Breast epithelium (tissue), 4 donors: ENCODE measurements around the gene MRPL38. TPM values are rescaled to one million over a fixed set of nuclear protein-coding genes. Genes with fewer than 3 reads are reported as not detected.
A peak's percentile ranks its signal among the peaks of the same experiment; 100 is the strongest.

Experiments used
- DNase-seq, 2 donors: peaks; one replicate each; pipeline ENCODE4 v3.0.0-alpha.2; 2019; ENCODE audit warnings: low spot score in 2 of 2
- H3K27ac ChIP-seq, 2 donors: fragments of 200-600 bp; sonication (generic) in 1 of 2; one replicate each; pipeline ENCODE4 v1.5.1; 2016 to 2019; ENCODE audit warnings: mild to moderate bottlenecking in 1 of 2
- H3K27me3 ChIP-seq, 2 donors: fragments of 200-600 bp; sonication (generic) in 1 of 2; one replicate each; pipeline versions ENCODE4 v1.5.1 to v1.6.0; 2017 to 2019; ENCODE audit warnings: control low read depth in 1 of 2, mild to moderate bottlenecking in 1 of 2
- H3K36me3 ChIP-seq: fragments of 200-600 bp; one replicate; pipeline ENCODE4 v1.5.1; 2019
- H3K4me1 ChIP-seq, 2 donors: fragments of 200-600 bp; sonication (generic); one replicate each; pipeline ENCODE4 v1.5.1; 2016 to 2019; ENCODE audit warnings: control low read depth in 1 of 2
- H3K4me3 ChIP-seq, 3 donors: fragments of 200-600 bp; sonication (generic); 1 replicate in 2 of 3; 2 replicates in 1 of 3; pipeline ENCODE4 v1.5.1; 2016 to 2019; ENCODE audit warnings: mild to moderate bottlenecking in 3 of 3, moderate library complexity in 2 of 3
- H3K9me3 ChIP-seq, 2 donors: fragments of 200-600 bp; sonication (generic) in 1 of 2; one replicate each; pipeline ENCODE4 v1.5.1; 2016 to 2019; ENCODE audit warnings: control low read depth in 1 of 2
- POLR2A ChIP-seq: fragments of 450-650 bp; IDR thresholded peaks from one replicate; pipeline ENCODE4 v1.6.1; 2016; ENCODE audit warnings: antibody characterized with exemption, mild to moderate bottlenecking, moderate library complexity
- POLR2AphosphoS5 ChIP-seq, 3 donors: sonication (generic); formaldehyde crosslinking; IDR thresholded peaks; one replicate each; pipeline ENCODE4 v1.6.1; 2017; ENCODE audit warnings: antibody characterized with exemption in 3 of 3
- intact Hi-C: fragments of 100-400 bp; cut with DNase I; formaldehyde crosslinking; loops from one replicate; pipeline ENCODE4 v1.15.1; 2023; ENCODE audit warnings: low total_unique reads
- total RNA-seq, 3 donors: library from RNA; depleted of rRNA; stranded (reverse); fragments of >200 nt; gene quantifications; one replicate each; pipeline ENCODE4 v1.1.0, GENCODE V29; 2016
- TF ChIP-seq, protein P1 (sequence below), 3 donors: fragments of 450-650 bp; IDR thresholded peaks; one replicate each; pipeline ENCODE4 v1.5.1; 2016 to 2017; ENCODE audit warnings: antibody characterized with exemption in 3 of 3, mild to moderate bottlenecking in 3 of 3, moderate library complexity in 3 of 3

The MRPL38 gene
- total RNA-seq, 3 donors from 2014 or later, result 29.4 to 39.0 (median 36.6) TPM

GRCh38 chr17:75881678-75882454, 22.8 kb downstream of the MRPL38 start:
- no peak for DNase-seq
- intact Hi-C loops, result no loop called here
- H3K36me3 ChIP-seq, result no peaks in the 10 kb centered on the region
- H3K4me1 ChIP-seq, result peaks cover 0 to 3% of the 10 kb centered on the region in 2 donors
- H3K27me3 ChIP-seq, result no peaks in the 10 kb centered on the region
- H3K9me3 ChIP-seq, result no peaks in the 10 kb centered on the region
- TF ChIP-seq POLR2AphosphoS5 (IDR thresholded peaks at IDR 0.05), result no peak
- TF ChIP-seq, protein P1, sequence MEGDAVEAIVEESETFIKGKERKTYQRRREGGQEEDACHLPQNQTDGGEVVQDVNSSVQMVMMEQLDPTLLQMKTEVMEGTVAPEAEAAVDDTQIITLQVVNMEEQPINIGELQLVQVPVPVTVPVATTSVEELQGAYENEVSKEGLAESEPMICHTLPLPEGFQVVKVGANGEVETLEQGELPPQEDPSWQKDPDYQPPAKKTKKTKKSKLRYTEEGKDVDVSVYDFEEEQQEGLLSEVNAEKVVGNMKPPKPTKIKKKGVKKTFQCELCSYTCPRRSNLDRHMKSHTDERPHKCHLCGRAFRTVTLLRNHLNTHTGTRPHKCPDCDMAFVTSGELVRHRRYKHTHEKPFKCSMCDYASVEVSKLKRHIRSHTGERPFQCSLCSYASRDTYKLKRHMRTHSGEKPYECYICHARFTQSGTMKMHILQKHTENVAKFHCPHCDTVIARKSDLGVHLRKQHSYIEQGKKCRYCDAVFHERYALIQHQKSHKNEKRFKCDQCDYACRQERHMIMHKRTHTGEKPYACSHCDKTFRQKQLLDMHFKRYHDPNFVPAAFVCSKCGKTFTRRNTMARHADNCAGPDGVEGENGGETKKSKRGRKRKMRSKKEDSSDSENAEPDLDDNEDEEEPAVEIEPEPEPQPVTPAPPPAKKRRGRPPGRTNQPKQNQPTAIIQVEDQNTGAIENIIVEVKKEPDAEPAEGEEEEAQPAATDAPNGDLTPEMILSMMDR (IDR thresholded peaks at IDR 0.05), result no peak
- no peak for TF ChIP-seq POLR2A
- H3K27ac ChIP-seq, result no peak overlapping the region
- H3K4me3 ChIP-seq, result no peak overlapping the region

- Histone ChIP-seq H3K9me3 (no peaks in the 10 kb centered on the region), H3K4me1 (peaks cover 5 to 18% of the 10 kb centered on the region in 2 donors), H3K4me3 (no peak overlapping the region), H3K36me3 (no peaks in the 10 kb centered on the region), H3K27me3 (no peaks in the 10 kb centered on the region), H3K27ac (no peak overlapping the region)
- intact Hi-C loops, result no loop called here
- no peak for TF ChIP-seq POLR2AphosphoS5 (IDR thresholded peaks at IDR 0.05)
- TF ChIP-seq, protein P1 (IDR thresholded peaks at IDR 0.05), result no peak
- no peak for TF ChIP-seq POLR2A
- DNase-seq, result no peak
These were observed 24.4 kb downstream of the MRPL38 start for GRCh38 chr17:75880266-75880665.

DNA sequence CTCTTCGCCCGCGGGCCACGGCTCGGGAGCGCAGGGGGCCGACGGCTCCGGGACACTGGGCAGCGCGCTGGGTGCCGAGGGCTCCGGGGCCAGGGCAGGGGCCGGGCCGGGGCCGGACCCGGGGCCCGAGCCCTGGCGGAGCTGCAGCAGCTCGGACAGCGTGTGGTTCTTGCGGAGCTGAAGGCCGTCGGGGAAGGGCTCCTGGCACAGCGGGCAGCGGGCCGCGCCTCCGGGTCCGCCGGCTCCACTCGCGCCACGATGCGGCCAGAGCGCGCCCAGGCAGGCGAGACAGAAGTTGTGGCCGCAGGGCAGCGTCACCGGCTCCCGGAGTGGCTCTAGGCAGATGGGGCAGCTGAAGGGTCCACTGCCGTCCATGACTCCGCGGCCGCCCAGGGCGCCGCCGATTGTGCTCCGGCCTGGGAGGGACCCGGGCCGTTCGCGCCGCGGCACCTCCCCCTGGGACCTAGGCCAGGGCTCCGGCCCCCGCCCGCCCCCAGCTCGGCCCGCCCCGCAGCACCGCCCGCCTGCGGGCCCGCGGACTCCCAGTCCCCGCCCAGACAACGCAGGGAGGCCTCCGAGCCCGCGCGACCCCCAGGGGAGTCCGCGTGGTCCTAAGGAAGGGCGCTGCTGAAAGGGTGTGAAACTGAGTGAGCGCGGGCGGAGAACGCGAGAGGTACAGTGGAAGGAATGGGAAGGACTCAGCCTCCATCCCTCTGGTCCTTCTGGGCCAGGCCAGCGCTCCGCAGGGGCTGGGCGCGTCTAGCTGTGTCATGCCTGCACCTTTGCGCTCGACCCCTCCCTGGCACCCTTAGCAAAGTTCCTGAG, 26.3 kb downstream of the MRPL38 start, which contains the start of gene TRIM47:
Gene TRIM47, minus strand, starts transcription at position 408 of the 825 bp plus-strand sequence. Its CDS starts 33 bp downstream, at position 375.
- DNase-seq, result peak in 1 of 2 donors; percentile 59
- no peaks in the 10 kb centered on the region for H3K9me3 ChIP-seq
- no peaks in the 10 kb centered on the region for H3K27me3 ChIP-seq
- peak within 1 kb of the TSS; percentile 95 to 97 for H3K27ac ChIP-seq
- H3K36me3 ChIP-seq, result no peaks in the 10 kb centered on the region
- H3K4me1 ChIP-seq, result peaks cover 10 to 31% of the 10 kb centered on the region in 2 donors
- peak within 1 kb of the TSS; percentile 58 to 94 (median 63) for H3K4me3 ChIP-seq
- TF ChIP-seq POLR2A (no peak), POLR2AphosphoS5 (IDR thresholded peaks at IDR 0.05) (peak in 2 of 3 donors; percentile 12 to 30)
- TF ChIP-seq, protein P1 (IDR thresholded peaks at IDR 0.05), result peak in 1 of 3 donors; percentile 20
- intact Hi-C loops, result no loop called here

DNA sequence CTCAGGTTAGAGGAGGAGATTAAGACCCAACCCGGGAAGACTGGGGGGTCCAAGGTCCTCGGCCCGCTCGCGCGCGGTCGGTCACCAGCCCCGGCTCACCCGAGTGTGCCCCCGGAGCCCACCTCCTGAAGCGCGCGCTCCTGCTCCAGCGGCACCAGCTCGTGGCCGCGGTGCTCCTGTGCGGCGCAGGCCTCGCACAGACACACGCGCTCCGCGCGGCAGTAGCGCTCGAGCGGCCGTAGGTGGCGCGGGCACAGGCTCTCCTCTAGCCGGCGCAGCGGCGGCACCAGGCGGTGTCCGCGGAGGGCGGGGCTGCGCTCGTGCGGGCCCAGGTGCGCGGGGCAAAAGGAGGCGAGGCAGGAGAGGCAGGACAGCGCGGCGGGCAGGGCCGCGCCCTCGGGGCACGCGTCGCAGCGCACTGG, 26.9 kb downstream of the MRPL38 start:
- intact Hi-C loops, result no loop called here
- H3K4me3 ChIP-seq, result peak overlapping the region; percentile 58 to 94 (median 63)
- no peak for TF ChIP-seq POLR2A
- no peak for TF ChIP-seq POLR2AphosphoS5 (IDR thresholded peaks at IDR 0.05)
- TF ChIP-seq, protein P1 (IDR thresholded peaks at IDR 0.05), result peak; percentile 42 to 54 (median 43)
- H3K27me3 ChIP-seq, result no peaks in the 10 kb centered on the region
- H3K27ac ChIP-seq, result peak overlapping the region; percentile 95 to 97
- H3K36me3 ChIP-seq, result no peaks in the 10 kb centered on the region
- H3K4me1 ChIP-seq, result peaks cover 15 to 37% of the 10 kb centered on the region in 2 donors
- DNase-seq, result peak; percentile 64 to 70
- H3K9me3 ChIP-seq, result no peaks in the 10 kb centered on the region
